SJCRH30 (cell line): ENCODE measurements around the gene ZNF780B. TPM values are rescaled to one million over a fixed set of nuclear protein-coding genes. Genes with fewer than 3 reads are reported as not detected.

Experiments used
- DNase-seq, 2 experiments: peaks; one replicate each; pipeline ENCODE4 v3.0.0-alpha.2; 2015 to 2020
- H3K27ac ChIP-seq: fragments of 250-450 bp; sonication (Bioruptor Pico); 2 replicates; pipeline ENCODE4 v1.5.1; 2020; ENCODE audit warnings: mild to moderate bottlenecking, moderate library complexity
- H3K27me3 ChIP-seq: fragments of 250-450 bp; sonication (Bioruptor Pico); 2 replicates; pipeline ENCODE4 v1.5.1; 2020; ENCODE audit warnings: mild to moderate bottlenecking, moderate library complexity
- H3K36me3 ChIP-seq: fragments of 250-450 bp; sonication (Bioruptor Pico); 2 replicates; pipeline ENCODE4 v1.5.1; 2020; ENCODE audit warnings: mild to moderate bottlenecking, moderate library complexity
- H3K4me1 ChIP-seq: fragments of 250-450 bp; sonication (Bioruptor Pico); 2 replicates; pipeline ENCODE4 v1.5.1; 2020; ENCODE audit warnings: mild to moderate bottlenecking, moderate library complexity
- H3K4me3 ChIP-seq: fragments of 250-450 bp; sonication (Bioruptor Pico); 2 replicates; pipeline ENCODE4 v1.5.1; 2020; ENCODE audit warnings: mild to moderate bottlenecking, moderate library complexity
- H3K9me3 ChIP-seq: fragments of 250-450 bp; sonication (Bioruptor Pico); replicated peaks from 2 replicates; pipeline ENCODE4 v1.5.1; 2020; ENCODE audit warnings: mild to moderate bottlenecking, moderate library complexity
- total RNA-seq: library from RNA; depleted of rRNA; stranded (reverse); fragments of >200 nt; shearing (Covaris generic); gene quantifications from 2 replicates; pipeline ENCODE4 v1.2.3, GENCODE V29; 2014; rRNA removed

The ZNF780B gene
- 23.5 and 27.4 TPM in 2 replicates for total RNA-seq

DNA sequence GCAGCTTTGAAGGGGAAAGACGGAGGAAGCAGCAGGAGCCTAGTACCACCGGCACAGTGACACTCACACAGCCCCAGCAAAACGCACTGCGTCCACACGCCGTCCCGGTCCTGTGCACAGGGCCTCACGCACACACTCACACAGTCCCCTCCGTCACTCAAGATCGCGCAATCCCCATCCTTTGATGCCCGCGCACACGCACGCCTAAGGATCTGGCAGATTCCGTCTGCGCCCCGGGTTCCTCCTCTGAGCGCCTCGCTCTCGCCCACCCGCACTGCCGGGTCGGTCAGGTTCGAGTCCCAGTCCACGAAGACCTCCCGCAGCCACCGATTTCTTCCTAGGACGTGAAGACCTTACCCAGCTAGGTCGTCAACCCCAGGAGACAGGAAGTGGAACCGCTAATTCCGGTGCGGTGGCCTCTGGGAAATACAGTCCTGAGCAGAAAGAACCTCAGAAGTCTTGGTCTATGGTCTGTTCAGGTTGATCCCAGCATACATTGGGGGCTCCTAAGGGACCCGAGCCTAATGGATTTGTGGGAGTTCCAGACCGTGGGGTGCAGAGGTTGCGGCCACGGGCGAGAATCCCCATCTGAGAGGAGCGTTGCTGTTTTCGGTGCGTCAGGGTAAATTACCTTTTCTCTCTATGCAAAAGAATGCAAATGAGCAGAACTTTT is at the start of gene ZNF780B:
ZNF780B (minus strand) TSS at position 400 of the 673 bp plus-strand sequence. CDS start 5,899 bp downstream, outside the sequence.
- no peaks in the 10 kb centered on the region for H3K27me3 ChIP-seq
- H3K27ac ChIP-seq: peak within 1 kb of the TSS; percentile 54
- H3K4me1 ChIP-seq: 0 out of 2 replicates have a peak, but pooled peaks cover 3% of the 10 kb centered on the region
- H3K36me3 ChIP-seq: no peaks in the 10 kb centered on the region
- DNase-seq: peak; percentile 84 to 92
- peaks cover 12% of the 10 kb centered on the region for H3K9me3 ChIP-seq
- peak within 1 kb of the TSS; percentile 74 for H3K4me3 ChIP-seq

DNA sequence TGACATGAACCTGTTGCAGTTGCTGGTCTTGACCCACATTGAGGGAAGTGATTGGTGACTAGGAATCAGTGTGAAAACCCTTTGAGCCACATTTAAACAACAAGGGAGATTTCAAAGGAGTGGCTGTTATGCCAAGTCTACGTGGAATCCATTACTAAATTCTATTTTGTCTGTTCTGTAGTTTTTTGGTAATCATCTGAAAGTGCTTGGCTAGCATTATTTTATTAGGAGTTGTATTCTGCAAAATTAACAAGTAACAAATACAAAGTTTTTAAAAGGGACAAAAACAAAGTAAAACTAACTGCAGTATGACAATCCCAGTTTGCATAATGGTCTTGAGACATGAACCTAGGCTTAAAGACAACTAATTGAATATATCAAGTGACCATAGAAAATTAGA is 48.7 kb upstream of the ZNF780B start:
- DNase-seq: no peak
- H3K27ac ChIP-seq: no peak overlapping the region
- H3K4me1 ChIP-seq: no peaks in the 10 kb centered on the region
- H3K9me3 ChIP-seq: no peaks in the 10 kb centered on the region
- H3K4me3 ChIP-seq: no peak overlapping the region
- H3K36me3 ChIP-seq: no peaks in the 10 kb centered on the region
- H3K27me3 ChIP-seq: no peaks in the 10 kb centered on the region

- no peak for DNase-seq
- Histone ChIP-seq H3K9me3 (no peaks in the 10 kb centered on the region), H3K4me1 (no peaks in the 10 kb centered on the region), H3K27me3 (no peaks in the 10 kb centered on the region), H3K4me3 (no peak overlapping the region), H3K36me3 (no peaks in the 10 kb centered on the region), H3K27ac (no peak overlapping the region)
These were observed 47.6 kb upstream of the ZNF780B start for GRCh38 chr19:40103600-40103999.

DNA sequence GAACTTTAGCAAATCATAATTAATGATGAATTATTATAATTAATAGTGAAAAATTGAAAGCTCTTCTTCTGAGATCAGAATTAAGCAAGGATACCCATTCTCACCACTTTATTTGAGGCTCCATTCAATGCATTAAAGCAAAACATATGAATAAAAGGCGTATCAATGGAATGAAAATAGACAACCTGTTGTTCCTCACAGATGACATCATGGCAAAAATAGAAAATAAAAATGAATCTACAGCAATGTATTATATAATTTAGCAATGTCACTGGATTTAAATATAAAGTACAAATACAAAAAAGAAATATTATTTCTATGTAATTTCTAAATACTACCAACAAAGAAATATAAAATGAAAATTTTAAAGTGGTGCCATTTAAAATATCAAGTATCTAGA is 45.8 kb upstream of the ZNF780B start:
- DNase-seq: no peak
- Histone ChIP-seq H3K27ac (no peak overlapping the region), H3K36me3 (no peaks in the 10 kb centered on the region), H3K9me3 (no peaks in the 10 kb centered on the region), H3K4me3 (no peak overlapping the region), H3K27me3 (no peaks in the 10 kb centered on the region), H3K4me1 (no peaks in the 10 kb centered on the region)

- Histone ChIP-seq H3K4me3 (no peak overlapping the region), H3K27ac (no peak overlapping the region), H3K9me3 (no peaks in the 10 kb centered on the region; the same call in 1 of the 2 replicates), H3K4me1 (no peaks in the 10 kb centered on the region), H3K36me3 (no peaks in the 10 kb centered on the region; the same call in 1 of the 2 replicates), H3K27me3 (no peaks in the 10 kb centered on the region)
- DNase-seq: no peak
These were observed 37.4 kb upstream of the ZNF780B start for GRCh38 chr19:40093416-40093815.

DNA sequence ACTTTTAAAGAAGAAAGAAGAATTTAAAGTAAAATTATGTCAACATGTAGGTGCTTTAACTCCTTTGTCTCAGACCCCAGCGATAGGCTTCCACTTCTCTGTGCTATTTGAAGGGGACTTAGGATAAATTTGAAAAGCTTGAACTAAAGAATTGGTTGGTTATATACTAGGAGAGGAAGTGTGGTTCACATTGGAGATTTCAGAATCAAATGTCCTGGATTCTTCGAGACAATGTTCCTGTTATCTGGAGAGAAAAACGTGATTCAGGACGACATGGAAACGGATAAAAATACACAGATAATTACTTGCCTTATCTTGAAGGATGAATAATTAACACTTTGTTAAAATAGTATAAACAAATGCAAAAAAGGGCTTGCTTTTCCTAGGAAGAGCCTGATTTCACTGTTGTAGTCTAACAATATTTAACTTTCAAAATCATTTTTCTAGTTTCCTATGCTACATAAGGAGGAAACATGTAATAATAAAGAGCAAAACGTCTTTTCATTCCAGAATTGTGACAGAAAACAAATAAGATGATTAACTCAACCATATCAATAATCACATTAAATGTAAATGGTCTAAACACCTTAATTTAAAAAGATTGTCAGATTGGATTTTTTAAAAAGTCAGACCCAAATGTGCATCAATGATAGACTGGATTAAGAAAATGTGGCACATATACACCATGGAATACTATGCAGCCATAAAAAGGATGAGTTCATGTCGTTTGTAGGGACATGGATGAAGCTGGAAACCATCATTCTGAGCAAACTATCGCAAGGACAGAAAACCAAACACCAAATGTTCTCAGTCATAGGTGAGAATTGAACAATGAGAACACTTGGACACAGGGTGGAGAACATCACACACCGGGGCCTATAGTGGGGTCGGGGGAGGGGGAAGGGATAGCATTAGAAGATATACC is 35.4 kb upstream of the ZNF780B start:
- Histone ChIP-seq H3K4me3 (peak overlapping the region; percentile 75), H3K27me3 (no peaks in the 10 kb centered on the region), H3K4me1 (no peaks in the 10 kb centered on the region), H3K27ac (peak overlapping the region; percentile 73), H3K9me3 (no peaks in the 10 kb centered on the region; the same call in 1 of the 2 replicates), H3K36me3 (peaks cover 4% of the 10 kb centered on the region)
- DNase-seq: no peak

DNA sequence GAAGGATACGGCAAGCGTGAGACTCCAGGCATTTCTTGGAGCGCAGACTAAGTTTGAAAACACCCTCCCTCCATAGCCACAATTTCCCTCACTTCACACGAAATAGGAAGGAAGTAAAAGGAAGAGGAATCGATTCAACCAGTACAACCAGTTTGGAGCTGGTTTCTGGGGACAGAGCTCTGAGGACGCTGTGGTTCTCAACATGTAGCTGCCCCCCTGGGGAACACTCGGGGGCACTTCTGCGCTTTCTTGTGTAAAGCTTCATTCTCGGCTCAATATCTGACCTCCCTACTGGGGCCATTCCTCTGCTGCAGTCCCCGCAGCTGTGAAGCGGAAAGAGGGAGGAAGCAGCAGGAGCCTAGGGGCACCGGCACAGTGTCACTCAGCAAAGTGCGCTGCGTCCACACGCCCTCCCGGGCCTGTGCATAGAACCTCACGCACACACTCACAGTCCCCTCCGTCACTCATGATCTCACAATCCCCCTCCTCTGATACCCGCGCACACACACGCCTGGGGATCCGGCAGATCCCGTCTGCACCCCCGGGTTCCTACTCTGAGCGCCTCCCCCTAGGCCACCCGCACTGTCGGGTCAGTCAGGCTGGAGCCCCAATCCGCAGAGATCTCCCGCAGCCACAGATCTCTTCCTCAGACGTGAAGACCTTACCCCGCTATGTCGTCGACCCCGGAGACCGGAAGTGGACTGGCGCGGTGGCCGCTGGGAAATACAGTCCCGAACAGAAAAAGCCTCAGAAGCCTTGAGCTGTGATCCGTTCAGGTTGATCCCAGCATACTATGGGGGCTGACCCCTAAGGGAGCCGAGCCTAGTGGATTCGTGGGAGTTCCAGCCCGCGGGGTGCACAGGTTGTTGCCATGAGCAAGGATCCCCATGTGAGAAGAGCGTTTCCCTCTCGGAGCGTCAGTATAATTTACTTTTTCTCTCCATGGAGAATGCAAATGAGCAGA is 34.5 kb upstream of the ZNF780B start, which contains the start of gene ZNF780A:
ZNF780A (minus strand) TSS at position 703 of the 964 bp plus-strand sequence. CDS start 6,190 bp downstream, outside the sequence.
- Histone ChIP-seq H3K9me3 (no peaks in the 10 kb centered on the region; the same call in 1 of the 2 replicates), H3K4me3 (peak within 1 kb of the TSS; percentile 75), H3K27me3 (no peaks in the 10 kb centered on the region), H3K27ac (peak within 1 kb of the TSS; percentile 73), H3K36me3 (peaks cover 4% of the 10 kb centered on the region), H3K4me1 (no peaks in the 10 kb centered on the region)
- DNase-seq: peak; percentile 89 to 94

GRCh38 chr19:40089462-40089861 is 33.4 kb upstream of the ZNF780B start:
- peak in 1 of 2 experiments; percentile 13 for DNase-seq
- Histone ChIP-seq H3K27ac (no peak overlapping the region), H3K36me3 (peaks cover 8% of the 10 kb centered on the region)

DNA sequence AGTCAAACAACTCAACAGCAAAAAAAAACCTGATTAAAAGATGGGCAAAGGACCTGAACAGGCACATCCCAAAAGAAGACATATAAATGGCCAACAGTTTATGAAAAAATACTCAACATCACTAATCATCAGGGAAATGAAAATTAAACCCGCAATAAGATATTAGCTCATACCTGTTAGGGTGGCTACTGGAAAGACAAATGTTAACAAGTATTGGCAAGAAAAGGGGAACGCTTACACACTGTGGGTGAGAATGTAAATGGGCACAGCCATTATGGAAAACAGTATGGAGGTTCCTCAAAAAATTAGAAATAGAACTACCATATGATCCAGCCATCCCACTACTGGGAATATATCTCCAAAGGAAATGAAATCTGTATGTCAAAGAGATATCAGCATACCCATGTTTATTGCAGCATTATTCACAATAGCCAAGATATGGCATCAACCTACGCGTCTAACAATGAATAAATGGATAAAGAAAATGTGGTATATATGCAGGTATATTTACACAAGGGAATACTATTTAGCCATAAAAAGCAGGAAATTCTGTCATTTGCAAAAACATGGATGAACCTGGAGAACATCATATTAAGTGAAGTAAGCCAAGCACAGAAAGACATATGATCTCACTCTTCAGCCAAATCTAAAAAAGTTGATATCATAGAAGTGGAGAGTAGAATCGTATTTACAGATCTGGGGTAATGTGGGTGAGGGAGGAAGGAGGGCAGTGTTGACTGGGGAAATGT is 32.4 kb upstream of the ZNF780B start:
- H3K36me3 ChIP-seq: peaks cover 8% of the 10 kb centered on the region; the same call in 1 of the 2 replicates
- H3K4me1 ChIP-seq: no peaks in the 10 kb centered on the region
- H3K9me3 ChIP-seq: no peaks in the 10 kb centered on the region; the same call in 1 of the 2 replicates
- H3K27me3 ChIP-seq: no peaks in the 10 kb centered on the region
- H3K27ac ChIP-seq: no peak overlapping the region
- H3K4me3 ChIP-seq: no peak overlapping the region
- DNase-seq: no peak

More at GRCh38 chr19:40089462-40089861, 33.4 kb upstream of the ZNF780B start:
- no peaks in the 10 kb centered on the region for H3K4me1 ChIP-seq
- H3K9me3 ChIP-seq: no peaks in the 10 kb centered on the region; the same call in 1 of the 2 replicates
- no peaks in the 10 kb centered on the region for H3K27me3 ChIP-seq
- peak overlapping the region; percentile 75 for H3K4me3 ChIP-seq

DNA sequence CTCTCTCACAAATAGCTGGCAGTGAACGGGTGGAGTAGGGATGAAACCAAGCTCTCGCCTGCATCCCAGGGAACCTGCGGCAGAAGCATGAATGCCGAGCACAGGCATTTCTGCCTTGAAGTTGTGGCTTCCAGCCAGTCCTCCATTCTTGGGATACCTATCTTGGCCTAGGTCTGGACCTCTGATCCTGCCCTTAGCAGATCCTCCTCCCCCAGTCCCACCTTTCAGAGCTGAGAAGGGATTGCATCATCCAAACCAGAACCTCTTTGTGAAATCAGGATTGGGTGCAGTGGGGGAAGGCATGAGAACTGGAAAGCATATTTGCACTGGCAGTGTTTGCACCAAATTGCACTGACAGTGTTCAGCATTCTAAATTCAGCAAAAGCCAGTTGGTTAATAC is 28.9 kb upstream of the ZNF780B start:
- H3K9me3 ChIP-seq: no peaks in the 10 kb centered on the region; the same call in none of the 2 replicates
- H3K27me3 ChIP-seq: no peaks in the 10 kb centered on the region
- no peak for DNase-seq
- no peaks in the 10 kb centered on the region for H3K4me1 ChIP-seq
- H3K36me3 ChIP-seq: peaks cover 33% of the 10 kb centered on the region
- no peak overlapping the region for H3K27ac ChIP-seq
- H3K4me3 ChIP-seq: no peak overlapping the region

DNA sequence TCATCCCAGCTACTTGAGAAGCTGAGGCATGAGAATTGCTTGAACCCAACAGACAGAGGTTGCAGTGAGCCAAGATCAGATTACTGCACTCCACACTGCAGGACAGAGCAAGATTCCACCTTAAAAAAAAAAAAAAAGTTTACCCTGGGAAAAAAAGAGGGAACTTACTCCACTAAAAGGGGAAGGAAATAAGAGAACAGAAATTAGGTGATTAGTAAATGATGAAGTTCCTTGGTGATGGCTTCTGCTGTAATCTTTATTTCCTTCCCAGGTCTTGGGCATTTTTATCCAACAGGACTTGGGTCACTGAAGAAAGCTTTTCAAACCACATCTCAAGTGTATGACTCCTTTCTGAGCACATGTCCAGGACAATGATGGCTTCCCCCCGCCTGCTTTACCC is 25.4 kb upstream of the ZNF780B start:
- Histone ChIP-seq H3K27ac (no peak overlapping the region), H3K36me3 (peaks cover 60% of the 10 kb centered on the region), H3K4me1 (no peaks in the 10 kb centered on the region), H3K9me3 (no peaks in the 10 kb centered on the region; the same call in none of the 2 replicates), H3K27me3 (no peaks in the 10 kb centered on the region), H3K4me3 (no peak overlapping the region)
- DNase-seq: no peak

DNA sequence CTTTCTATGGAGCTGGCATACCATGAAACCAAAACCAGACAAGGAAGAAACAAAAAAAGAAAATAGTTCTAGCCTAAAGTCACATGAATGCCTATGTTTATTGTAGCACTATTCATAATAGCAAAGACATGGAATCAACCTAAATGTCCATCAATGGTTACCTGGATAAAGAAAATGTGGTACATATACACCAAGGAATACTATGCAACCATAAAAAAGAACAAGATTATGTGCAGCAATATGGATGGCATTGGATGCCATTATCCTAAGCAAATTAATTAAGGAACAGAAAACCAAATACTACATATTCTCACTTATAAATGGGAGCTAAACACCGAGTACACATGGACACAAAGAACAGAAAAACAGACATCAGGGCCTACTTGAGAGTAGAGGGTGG is 24.3 kb upstream of the ZNF780B start:
- Histone ChIP-seq H3K4me3 (no peak overlapping the region), H3K36me3 (peaks cover 71% of the 10 kb centered on the region), H3K27ac (no peak overlapping the region), H3K4me1 (no peaks in the 10 kb centered on the region), H3K27me3 (no peaks in the 10 kb centered on the region), H3K9me3 (peaks cover 2% of the 10 kb centered on the region)
- DNase-seq: no peak

GRCh38 chr19:40078377-40078776 is 22.3 kb upstream of the ZNF780B start:
- Histone ChIP-seq H3K36me3 (peaks cover 85% of the 10 kb centered on the region), H3K4me1 (no peaks in the 10 kb centered on the region), H3K9me3 (peaks cover 13% of the 10 kb centered on the region), H3K27me3 (no peaks in the 10 kb centered on the region), H3K27ac (no peak overlapping the region), H3K4me3 (no peak overlapping the region)
- no peak for DNase-seq
